Adrenal gland (tissue), 12 donors: ENCODE data around the gene MACROD2. TPM values are rescaled to one million over a fixed set of nuclear protein-coding genes. Genes with fewer than 3 reads are reported as not detected.

Experiments used
- DNase-seq, 7 donors: peaks; one replicate each; pipeline ENCODE4 v3.0.0-alpha.2; 2019 to 2020
- H3K27ac ChIP-seq, 5 donors: fragments of 200-600 bp; sonication (generic) in 4 of 5; 1 replicate in 3 of 5; 2 replicates in 2 of 5; pipeline versions ENCODE4 v1.5.1 to v1.8.0; 2016 to 2020; ENCODE audit warnings: mild to moderate bottlenecking in 1 of 5
- H3K27me3 ChIP-seq: fragments of 200-600 bp; 2 replicates; pipeline ENCODE4 v1.8.0; 2021
- H3K36me3 ChIP-seq, 2 donors: fragments of 200-600 bp; replicated peaks in 1 of 2; 1 replicate in 1 of 2; 2 replicates in 1 of 2; pipeline versions ENCODE4 v1.5.1 to v1.8.0; 2018 to 2022
- H3K4me1 ChIP-seq, 2 donors: fragments of 200-600 bp; replicated peaks in 1 of 2; 1 replicate in 1 of 2; 2 replicates in 1 of 2; pipeline versions ENCODE4 v1.5.1 to v1.8.0; 2018 to 2021
- H3K4me3 ChIP-seq, 4 donors: fragments of 200-600 bp; sonication (generic) in 3 of 4; one replicate each; pipeline ENCODE4 v1.5.1; 2016 to 2018
- H3K9me3 ChIP-seq, 3 donors: fragments of 200-600 bp; sonication (generic) in 1 of 3; replicated peaks in 1 of 3; 1 replicate in 2 of 3; 2 replicates in 1 of 3; pipeline versions ENCODE4 v1.5.1 to v1.8.0; 2016 to 2021
- CTCF ChIP-seq, 6 experiments: fragments of 450-650 bp in 4 of 6; fragments of 200-600 bp in 2 of 6; sonication (generic) in 1 of 6; IDR thresholded peaks; 1 replicate in 5 of 6; 2 replicates in 1 of 6; pipeline versions ENCODE4 v1.5.1 to v1.8.0; 2016 to 2021; ENCODE audit warnings: antibody characterized with exemption in 6 of 6, mild to moderate bottlenecking in 2 of 6, moderate library complexity in 1 of 6
- POLR2A ChIP-seq, 2 donors: fragments of 450-650 bp; IDR thresholded peaks; one replicate each; pipeline ENCODE4 v1.6.1; 2017; ENCODE audit warnings: antibody characterized with exemption in 2 of 2, mild to moderate bottlenecking in 2 of 2, moderate library complexity in 1 of 2
- WGBS, 4 donors: extraction: QIAGEN DNeasy Blood & Tissue Kit in 2 of 4; methylation state at CpG; one replicate each; pipeline versions ENCODE4 v1.1.5 to v1.1.7; 2013 to 2017; 5-methylcytosine and 5-hydroxymethylcytosine counted together
- intact Hi-C, 2 donors: fragments of 100-400 bp; cut with DNase I; formaldehyde crosslinking; loops; one replicate each; pipeline versions ENCODE4 v1.14.1 to v1.15.0; 2022 to 2023
- polyA plus RNA-seq, 3 donors: library from polyadenylated mRNA; stranded (reverse); fragments of 200-250 nt in 2 of 3; fragments of 350-450 nt in 1 of 3; fragmentation: Illumina TruSeq in 1 of 3; extraction: RNeasy Lipid Tissue Mini Kit (QIAGEN cat#74804) in 1 of 3; gene quantifications; one replicate each; pipeline ENCODE4 v1.2.3, GENCODE V29; 2013 to 2014
- total RNA-seq, 9 donors: library from RNA; depleted of rRNA in 4 of 9; stranded (reverse); fragments of >200 nt in 4 of 9; fragments of 120-200 nt in 1 of 9; fragmentation: NEBNext Ultra II Directional in 1 of 9; extraction: Animal tissue kit (Norgen Biotek cat#: 25700) in 1 of 9; gene quantifications; one replicate each; pipeline versions ENCODE4 v1.1.0 to v1.2.4, GENCODE V29; 2013 to 2023
- donor health status: healthy with polysubstance abuse.
- donor health status: Bipolar disorder and iron deficiency.
- donor health status: DM: yes; HTN: yes; CAD: no.
- donor health status: DM: no; HTN: no; CAD: no.
- donor health status: DM: no; HTN: no; CAD: no.
- donor health status: DM: yes; HTN: yes; CAD: no.

MACROD2 gene
- total and polyA plus RNA-seq, 12 donors = 1.1 to 21.2 (median 6.4) TPM

GRCh38 chr20:14984305-14984704 lies 989.0 kb downstream of the MACROD2 start:
- no peaks in the 10 kb centered on the region for H3K27me3 ChIP-seq
- WGBS, 4 donors = 77 to 84% (median 82%) methylated on average over 3 of the region's 3 CpGs
- no peak overlapping the region for H3K27ac ChIP-seq
- intact Hi-C loops = no loop called here
- no peaks in the 10 kb centered on the region for H3K36me3 ChIP-seq
- no peaks in the 10 kb centered on the region for H3K9me3 ChIP-seq
- TF ChIP-seq CTCF (IDR thresholded peaks at IDR 0.05) (no peak), POLR2A (IDR thresholded peaks at IDR 0.05) (no peak)
- DNase-seq = no peak
- H3K4me1 ChIP-seq = peaks cover 0 to 6% of the 10 kb centered on the region in 2 donors
- no peak overlapping the region for H3K4me3 ChIP-seq

GRCh38 chr20:14984768-14985622 lies 989.7 kb downstream of the MACROD2 start:
- H3K27me3 ChIP-seq = no peaks in the 10 kb centered on the region
- intact Hi-C loops = no loop called here
- TF ChIP-seq POLR2A (IDR thresholded peaks at IDR 0.05) (no peak), CTCF (IDR thresholded peaks at IDR 0.05) (no peak)
- H3K4me1 ChIP-seq = peaks cover 0 to 6% of the 10 kb centered on the region in 2 donors
- peak overlapping the region in 1 of 5 donors; percentile 61 for H3K27ac ChIP-seq
- no peak overlapping the region for H3K4me3 ChIP-seq
- 23 to 45% (median 38%) methylated on average over 4 of the region's 4 CpGs for WGBS, 4 donors
- H3K9me3 ChIP-seq = no peaks in the 10 kb centered on the region
- DNase-seq = peak in 2 of 7 donors; percentile 6 to 25
- H3K36me3 ChIP-seq = no peaks in the 10 kb centered on the region

DNA sequence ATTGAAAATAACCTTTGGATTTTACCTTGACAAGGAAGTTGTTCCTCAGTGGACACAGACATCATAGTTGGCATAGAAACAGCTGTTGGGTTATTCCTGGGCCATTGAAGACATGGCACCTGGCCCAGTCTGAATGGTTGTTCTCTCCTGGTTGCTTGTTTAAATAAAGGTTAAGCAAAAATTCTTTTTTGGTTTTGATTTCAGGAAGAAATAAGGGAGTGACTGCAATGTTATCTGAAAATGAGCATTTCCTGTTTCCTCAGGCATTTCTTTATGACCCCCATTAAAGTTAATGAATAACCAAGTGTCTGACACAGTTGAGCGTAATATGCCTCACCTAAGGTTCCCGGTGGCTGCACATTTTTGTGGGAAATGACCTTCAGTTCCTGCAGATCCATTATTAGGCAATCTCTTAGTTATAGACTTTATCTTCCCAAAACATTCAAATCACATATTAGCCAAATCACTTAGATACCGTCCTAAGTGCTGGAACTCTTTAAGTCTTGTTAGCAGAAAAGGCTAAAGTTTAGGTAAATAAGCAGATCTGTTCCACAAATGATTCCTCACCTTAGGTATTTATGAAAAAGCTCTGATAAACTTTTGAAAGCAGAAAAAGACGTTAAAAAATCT lies 990.8 kb downstream of the MACROD2 start:
- Histone ChIP-seq H3K4me1 (peaks cover 0 to 6% of the 10 kb centered on the region in 2 donors), H3K27ac (peak overlapping the region in 1 of 5 donors; percentile 56), H3K27me3 (no peaks in the 10 kb centered on the region), H3K36me3 (no peaks in the 10 kb centered on the region), H3K9me3 (no peaks in the 10 kb centered on the region), H3K4me3 (no peak overlapping the region)
- WGBS, 4 donors = 46 to 50% (median 49%) methylated on average over 4 of the region's 4 CpGs
- intact Hi-C loops = no loop called here
- TF ChIP-seq CTCF (IDR thresholded peaks at IDR 0.05) (no peak), POLR2A (IDR thresholded peaks at IDR 0.05) (no peak)
- peak in 5 of 7 donors; percentile 21 to 67 (median 36) for DNase-seq

DNA sequence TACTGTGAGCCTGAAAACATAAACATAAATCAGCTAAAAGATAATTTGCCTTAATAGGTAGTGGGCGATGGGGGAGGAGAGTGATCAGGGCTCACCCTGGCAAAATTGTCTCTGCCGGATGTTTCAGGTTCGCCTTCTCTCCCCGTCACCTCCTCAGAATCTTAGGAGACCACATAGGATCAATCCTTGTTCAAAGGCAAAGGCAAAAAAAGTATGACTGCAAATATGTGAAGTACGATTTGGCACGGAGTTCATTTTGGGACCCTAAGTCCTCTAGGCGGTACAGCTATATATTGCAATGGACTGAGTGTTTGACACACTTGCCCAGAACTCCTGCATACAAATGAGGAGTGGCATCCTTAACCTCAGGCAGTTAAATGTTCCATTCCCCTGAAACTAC lies 991.3 kb downstream of the MACROD2 start:
- H3K27me3 ChIP-seq = no peaks in the 10 kb centered on the region
- no peaks in the 10 kb centered on the region for H3K9me3 ChIP-seq
- peaks cover 0 to 6% of the 10 kb centered on the region in 2 donors for H3K4me1 ChIP-seq
- no peak for DNase-seq
- H3K27ac ChIP-seq = no peak overlapping the region
- intact Hi-C loops = no loop called here
- TF ChIP-seq POLR2A (IDR thresholded peaks at IDR 0.05) (no peak), CTCF (IDR thresholded peaks at IDR 0.05) (no peak)
- no peaks in the 10 kb centered on the region for H3K36me3 ChIP-seq
- 85 to 93% (median 88%) methylated on average over 7 of the region's 7 CpGs for WGBS, 4 donors
- H3K4me3 ChIP-seq = no peak overlapping the region
